ENCODE results near the gene ANKRD40. TPM values are rescaled to one million over a fixed set of nuclear protein-coding genes. Genes with fewer than 3 reads are reported as not detected.

The ANKRD40 gene
- total and polyA plus RNA-seq, 10 of the 15 experiments (the other 5 are each of a cell fraction or from before 2014, with no cell fraction given): 5.9 to 21.7 (median 14.8) TPM

DNA sequence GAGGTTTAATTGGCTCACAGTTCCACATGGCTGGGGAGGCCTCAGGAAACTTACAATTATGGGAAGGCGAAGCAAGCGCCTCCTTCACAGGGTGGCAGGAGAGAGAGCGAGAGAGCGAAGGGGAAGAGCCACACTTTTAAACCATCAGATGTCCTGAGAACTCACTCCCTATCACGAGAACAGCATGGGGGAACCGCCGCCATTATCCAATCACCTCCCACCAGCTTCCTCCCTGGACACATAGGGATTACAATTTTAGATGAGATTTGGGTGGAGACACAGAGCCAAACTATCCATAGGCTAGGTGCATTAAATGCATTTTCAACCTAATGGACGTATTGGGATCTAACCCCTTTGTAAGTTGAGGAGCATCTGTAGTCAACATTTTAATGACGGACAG, 4.9 kb upstream of the ANKRD40 start (continued):
- TF ChIP-seq E2F8 (IDR thresholded peaks at IDR 0.05; ENCODE audit: low read depth, partially characterized antibody): no peak

DNA sequence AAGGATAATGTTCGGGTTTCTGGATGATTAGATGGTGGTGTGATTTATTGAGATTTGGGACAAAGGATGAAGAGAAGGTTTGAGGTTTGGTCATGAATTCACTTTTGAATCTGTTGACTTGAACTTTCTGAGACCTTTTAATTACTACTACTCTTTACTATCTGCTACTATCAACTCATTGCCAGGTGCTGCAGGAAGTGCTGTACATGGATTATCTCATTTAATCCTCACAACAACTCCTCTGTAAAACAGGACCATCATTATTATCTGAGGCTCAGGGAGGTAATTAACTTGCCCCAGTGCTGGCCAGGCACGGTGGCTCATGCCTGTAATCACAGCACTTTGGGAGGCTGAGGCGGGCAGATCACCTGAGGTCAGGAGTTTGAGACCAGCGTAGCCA, 2.9 kb upstream of the ANKRD40 start:
- DNase-seq (ENCODE audit: low read depth, low spot score): no peak
- Histone ChIP-seq H3K4me2 (ENCODE audit: control insufficient read depth, insufficient read depth) (no peak overlapping the region), H4K20me1 (ENCODE audit: control insufficient read depth, insufficient read depth) (no peaks in the 10 kb centered on the region), H3K4me3 (no peak overlapping the region), H3K27ac (ENCODE audit: control insufficient read depth, insufficient read depth) (no peak overlapping the region), H3K36me3 (ENCODE audit: control insufficient read depth in 2 of 2, insufficient read depth in 2 of 2, low read length in 1 of 2) (no peaks in the 10 kb centered on the region), H3K9me3 (replicated peaks; ENCODE audit: control insufficient read depth, insufficient read depth, low read length) (no peaks in the 10 kb centered on the region), H3K4me1 (ENCODE audit: control insufficient read depth, insufficient read depth, low read length) (peaks cover 9% of the 10 kb centered on the region), H3K79me2 (ENCODE audit: control insufficient read depth, insufficient read depth, low read length) (peaks cover 28% of the 10 kb centered on the region), H3K9ac (ENCODE audit: control insufficient read depth, insufficient read depth, low read length) (no peak overlapping the region), H2AFZ (ENCODE audit: control insufficient read depth, low read depth, low read length) (no peak overlapping the region), H3K27me3 (replicated peaks in 1 of 2; ENCODE audit: control insufficient read depth in 2 of 2, insufficient read depth in 2 of 2, low read length in 1 of 2) (no peaks in the 10 kb centered on the region)
- intact Hi-C loops (cut with micrococcal nuclease; ENCODE audit: unreplicated experiment): no loop called here
- FAIRE-seq: no peak
- ChIA-PET POLR2A (no interaction called here), CTCF (no interaction called here), RAD21 (ENCODE audit: unreplicated experiment) (no interaction called here), SMC1A (ENCODE audit: uncharacterized antibody, unreplicated experiment) (no interaction called here)
- in situ Hi-C loops (cut with MboI): no loop called here
- 88% methylated on average over 4 of the region's 4 CpGs for WGBS (ENCODE audit: insufficient coverage, insufficient replicate concordance, low lambda C conversion rate, missing lambda C conversion rate)
- no peak for ATAC-seq
- no TSS peak for BruUV-seq (replicated peaks)
- TF ChIP-seq, protein P1, sequence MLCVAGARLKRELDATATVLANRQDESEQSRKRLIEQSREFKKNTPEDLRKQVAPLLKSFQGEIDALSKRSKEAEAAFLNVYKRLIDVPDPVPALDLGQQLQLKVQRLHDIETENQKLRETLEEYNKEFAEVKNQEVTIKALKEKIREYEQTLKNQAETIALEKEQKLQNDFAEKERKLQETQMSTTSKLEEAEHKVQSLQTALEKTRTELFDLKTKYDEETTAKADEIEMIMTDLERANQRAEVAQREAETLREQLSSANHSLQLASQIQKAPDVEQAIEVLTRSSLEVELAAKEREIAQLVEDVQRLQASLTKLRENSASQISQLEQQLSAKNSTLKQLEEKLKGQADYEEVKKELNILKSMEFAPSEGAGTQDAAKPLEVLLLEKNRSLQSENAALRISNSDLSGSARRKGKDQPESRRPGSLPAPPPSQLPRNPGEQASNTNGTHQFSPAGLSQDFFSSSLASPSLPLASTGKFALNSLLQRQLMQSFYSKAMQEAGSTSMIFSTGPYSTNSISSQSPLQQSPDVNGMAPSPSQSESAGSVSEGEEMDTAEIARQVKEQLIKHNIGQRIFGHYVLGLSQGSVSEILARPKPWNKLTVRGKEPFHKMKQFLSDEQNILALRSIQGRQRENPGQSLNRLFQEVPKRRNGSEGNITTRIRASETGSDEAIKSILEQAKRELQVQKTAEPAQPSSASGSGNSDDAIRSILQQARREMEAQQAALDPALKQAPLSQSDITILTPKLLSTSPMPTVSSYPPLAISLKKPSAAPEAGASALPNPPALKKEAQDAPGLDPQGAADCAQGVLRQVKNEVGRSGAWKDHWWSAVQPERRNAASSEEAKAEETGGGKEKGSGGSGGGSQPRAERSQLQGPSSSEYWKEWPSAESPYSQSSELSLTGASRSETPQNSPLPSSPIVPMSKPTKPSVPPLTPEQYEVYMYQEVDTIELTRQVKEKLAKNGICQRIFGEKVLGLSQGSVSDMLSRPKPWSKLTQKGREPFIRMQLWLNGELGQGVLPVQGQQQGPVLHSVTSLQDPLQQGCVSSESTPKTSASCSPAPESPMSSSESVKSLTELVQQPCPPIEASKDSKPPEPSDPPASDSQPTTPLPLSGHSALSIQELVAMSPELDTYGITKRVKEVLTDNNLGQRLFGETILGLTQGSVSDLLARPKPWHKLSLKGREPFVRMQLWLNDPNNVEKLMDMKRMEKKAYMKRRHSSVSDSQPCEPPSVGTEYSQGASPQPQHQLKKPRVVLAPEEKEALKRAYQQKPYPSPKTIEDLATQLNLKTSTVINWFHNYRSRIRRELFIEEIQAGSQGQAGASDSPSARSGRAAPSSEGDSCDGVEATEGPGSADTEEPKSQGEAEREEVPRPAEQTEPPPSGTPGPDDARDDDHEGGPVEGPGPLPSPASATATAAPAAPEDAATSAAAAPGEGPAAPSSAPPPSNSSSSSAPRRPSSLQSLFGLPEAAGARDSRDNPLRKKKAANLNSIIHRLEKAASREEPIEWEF (IDR thresholded peaks at IDR 0.05; ENCODE audit: insufficient replicate concordance, low read depth, low read length): no peak
- TF ChIP-seq CHD1 (IDR thresholded peaks at IDR 0.05; ENCODE audit: low read depth, low read length): no peak
- TF ChIP-seq WRNIP1 (IDR thresholded peaks at IDR 0.05; ENCODE audit: borderline replicate concordance, low read depth, low read length): no peak
- TF ChIP-seq BACH1 (IDR thresholded peaks at IDR 0.05; ENCODE audit: borderline replicate concordance): no peak
- TF ChIP-seq RBBP5 (conservative IDR thresholded peaks at IDR 0.05): no peak
- TF ChIP-seq ATF3 (IDR thresholded peaks at IDR 0.05; ENCODE audit: borderline replicate concordance, extremely low read depth, low read depth, low read length): no peak
- no peak for TF ChIP-seq CTCF (IDR thresholded peaks at IDR 0.05 in 2 of 3, conservative IDR thresholded peaks at IDR 0.05 in 1 of 3; ENCODE audit: control insufficient read depth in 2 of 3, extremely low read depth in 1 of 3, insufficient read depth in 1 of 3, low read depth in 3 of 3, low read length in 3 of 3)
- TF ChIP-seq EED (IDR thresholded peaks at IDR 0.05; ENCODE audit: low read depth): no peak
